ENCODE results near the gene GTF2H2C_2.
"Not testable (repeated sequence)": the region's sequence is repeated elsewhere in the genome, so short reads cannot be mapped to it uniquely, and the experiment has no call there.

Gene GTF2H2C_2

GRCh38 chr5:70415117-70415516 is at the start of gene GTF2H2C_2:
Gene GTF2H2C_2, plus strand, starts transcription at chr5:70415368.
- not testable (repeated sequence) for DNase-seq

DNA sequence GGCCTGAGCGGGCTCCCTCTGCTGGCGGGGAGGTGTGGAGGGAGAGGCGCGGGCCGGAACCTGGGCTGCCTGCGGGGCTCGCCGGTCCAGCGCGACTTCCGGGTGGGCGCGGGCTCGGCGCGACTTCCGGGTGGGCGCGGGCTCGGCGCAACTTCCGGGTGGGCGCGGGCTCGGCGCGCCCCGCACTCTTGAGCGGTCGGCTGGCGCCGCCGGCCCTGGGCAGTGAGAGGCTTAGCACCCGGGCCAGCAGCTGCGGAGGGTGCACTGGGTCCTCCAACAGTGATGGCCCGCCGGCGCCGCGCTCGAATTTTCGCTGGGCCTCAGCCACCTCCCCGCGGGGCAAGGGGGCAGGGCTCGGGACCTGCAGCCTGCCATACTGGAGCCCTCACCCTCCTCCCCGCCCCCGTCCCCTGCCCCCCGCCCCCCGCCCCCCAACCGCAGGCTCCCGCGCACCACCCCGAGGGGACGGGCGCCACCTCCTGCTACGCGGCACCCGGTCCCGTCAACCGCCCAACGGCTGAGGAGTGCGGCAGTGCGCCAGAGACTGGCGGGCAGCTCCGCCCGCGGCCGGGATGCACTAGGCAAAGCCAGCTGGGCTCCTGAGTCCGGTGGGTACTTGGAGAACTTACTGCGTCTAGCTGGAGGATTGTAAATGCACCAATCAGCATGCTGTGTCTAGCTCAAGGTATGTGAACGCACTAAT is 14.0 kb upstream of the GTF2H2C_2 start:
- not testable (repeated sequence) for DNase-seq

GRCh38 chr5:70421322-70421721 is 6.2 kb downstream of the GTF2H2C_2 start:
- not testable (repeated sequence) for DNase-seq

GRCh38 chr5:70423215-70423614 is 8.0 kb downstream of the GTF2H2C_2 start:
- not testable (repeated sequence) for DNase-seq

GRCh38 chr5:70438518-70438917 is 23.4 kb downstream of the GTF2H2C_2 start:
- not testable (repeated sequence) for DNase-seq

DNA sequence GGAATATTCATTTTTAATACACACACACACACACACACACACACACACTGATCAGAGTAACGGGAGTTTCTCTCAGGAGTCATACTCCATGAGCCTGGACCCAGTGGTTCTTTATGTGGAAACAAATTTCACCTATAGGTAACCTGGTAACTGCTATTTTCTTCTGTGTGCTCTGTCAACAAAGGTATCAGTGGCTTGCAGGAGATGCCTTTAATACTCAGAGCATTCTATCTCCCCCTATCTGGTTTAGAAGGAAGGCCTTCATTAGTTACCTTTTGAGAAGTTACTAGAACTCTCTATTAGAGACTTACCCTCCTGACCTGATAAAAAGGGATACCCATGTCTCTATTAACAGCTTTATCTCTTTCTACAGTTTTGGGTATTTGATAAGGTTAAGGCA is 34.4 kb downstream of the GTF2H2C_2 start:
- DNase-seq, result not testable (repeated sequence)

- not testable (repeated sequence) for DNase-seq
These were observed 36.2 kb downstream of the GTF2H2C_2 start for GRCh38 chr5:70451249-70451984.

DNA sequence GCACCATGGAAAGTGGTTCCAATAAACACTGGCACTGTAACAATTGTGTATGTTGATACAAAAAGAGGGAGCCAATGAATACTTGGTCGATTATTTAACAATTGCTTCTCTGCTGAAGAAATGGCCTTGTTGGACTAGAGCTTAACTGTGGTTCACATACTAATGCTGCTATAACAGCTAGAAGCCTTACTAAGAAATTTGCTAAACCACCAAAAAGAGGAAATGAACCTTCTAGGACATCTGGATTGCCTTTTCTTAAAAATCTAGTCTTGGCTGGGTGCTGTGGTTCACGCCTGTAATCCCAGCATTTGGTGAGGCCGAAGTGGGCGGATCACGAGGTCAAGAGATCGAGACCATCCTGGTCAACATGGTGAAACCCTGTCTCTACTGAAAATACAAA is 41.9 kb downstream of the GTF2H2C_2 start:
- not testable (repeated sequence) for DNase-seq

DNA sequence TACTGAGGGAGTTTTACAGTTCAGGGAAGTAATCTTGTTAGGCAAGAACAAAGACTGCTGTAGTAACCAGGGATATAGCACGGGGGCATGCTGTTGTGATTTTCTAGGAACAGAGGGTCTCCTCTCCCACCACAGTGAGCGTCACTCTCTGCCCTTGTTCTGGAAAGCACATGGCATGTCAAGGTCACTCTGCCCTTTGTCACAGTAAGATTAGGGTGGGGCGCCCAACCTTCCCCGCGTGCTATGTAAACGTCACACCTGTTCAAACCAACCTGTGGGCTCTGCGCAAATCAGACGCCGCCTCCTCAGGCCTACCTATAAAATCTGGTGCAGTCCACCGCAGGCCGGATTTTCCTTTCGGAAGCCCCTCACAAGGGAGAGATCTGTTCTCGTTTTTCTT is 44.0 kb downstream of the GTF2H2C_2 start:
- not testable (repeated sequence) for DNase-seq

DNA sequence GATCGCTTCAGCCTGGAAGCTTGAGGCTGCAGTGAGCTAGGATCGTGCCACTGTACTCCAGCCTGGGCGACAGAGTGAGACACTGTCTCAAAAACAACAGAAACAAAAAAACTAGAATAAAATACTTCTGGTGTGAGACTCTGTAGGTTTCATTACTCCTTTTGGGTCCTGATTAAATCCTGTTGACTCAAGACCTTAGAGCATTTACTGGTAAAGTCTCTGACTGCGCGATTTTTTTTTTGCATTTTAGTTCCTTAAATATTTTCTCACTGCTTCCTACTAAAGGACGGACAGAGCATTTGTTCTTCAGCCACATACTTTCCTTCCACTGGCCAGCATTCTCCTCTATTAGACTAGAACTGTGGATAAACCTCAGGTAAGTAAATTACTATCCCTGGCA is 46.8 kb downstream of the GTF2H2C_2 start:
- not testable (repeated sequence) for DNase-seq

GRCh38 chr5:70464019-70464637 is 49.0 kb downstream of the GTF2H2C_2 start:
- DNase-seq, result not testable (repeated sequence)

GRCh38 chr5:70469926-70470509 is 54.9 kb downstream of the GTF2H2C_2 start:
- not testable (repeated sequence) for DNase-seq

All from activated naive CD4-positive, alpha-beta T cell (primary cell).